Brain microvascular endothelial cell (primary cell): Measurements from ENCODE around the gene DRAP1.

Experiments used
- DNase-seq: peaks from one replicate; pipeline ENCODE4 v3.0.0-alpha.2; 2020
- H3K27ac ChIP-seq: fragments of 250-450 bp; sonication (Bioruptor Pico); 2 replicates; pipeline ENCODE4 v1.5.1; 2020; ENCODE audit warnings: mild to moderate bottlenecking, moderate library complexity
- H3K27me3 ChIP-seq: fragments of 250-450 bp; sonication (Bioruptor Pico); replicated peaks from 2 replicates; pipeline ENCODE4 v1.5.1; 2020; ENCODE audit warnings: mild to moderate bottlenecking
- H3K36me3 ChIP-seq: fragments of 250-450 bp; sonication (Bioruptor Pico); replicated peaks from 2 replicates; pipeline ENCODE4 v1.5.1; 2020; ENCODE audit warnings: mild to moderate bottlenecking
- H3K4me3 ChIP-seq: 2 replicates; pipeline ENCODE4 v1.5.1; 2011; ENCODE audit warnings: low read depth, mild to moderate bottlenecking, control low read depth, low read length, moderate library complexity
- in situ Hi-C: cut with HindIII; loops from 2 replicates; pipeline ENCODE4 v1.10.0; 2017; ENCODE audit warnings: low sequenced_read_pairs, low pct_ligation_motif_present
- TF ChIP-seq, protein P1 (sequence below): IDR thresholded peaks from 2 replicates; pipeline ENCODE4 v1.5.1; 2011; ENCODE audit warnings: low read depth, mild to moderate bottlenecking, moderate library complexity, low read length, control low read depth, inconsistent platforms; ENCODE audit errors: missing control alignments

Gene DRAP1

DNA sequence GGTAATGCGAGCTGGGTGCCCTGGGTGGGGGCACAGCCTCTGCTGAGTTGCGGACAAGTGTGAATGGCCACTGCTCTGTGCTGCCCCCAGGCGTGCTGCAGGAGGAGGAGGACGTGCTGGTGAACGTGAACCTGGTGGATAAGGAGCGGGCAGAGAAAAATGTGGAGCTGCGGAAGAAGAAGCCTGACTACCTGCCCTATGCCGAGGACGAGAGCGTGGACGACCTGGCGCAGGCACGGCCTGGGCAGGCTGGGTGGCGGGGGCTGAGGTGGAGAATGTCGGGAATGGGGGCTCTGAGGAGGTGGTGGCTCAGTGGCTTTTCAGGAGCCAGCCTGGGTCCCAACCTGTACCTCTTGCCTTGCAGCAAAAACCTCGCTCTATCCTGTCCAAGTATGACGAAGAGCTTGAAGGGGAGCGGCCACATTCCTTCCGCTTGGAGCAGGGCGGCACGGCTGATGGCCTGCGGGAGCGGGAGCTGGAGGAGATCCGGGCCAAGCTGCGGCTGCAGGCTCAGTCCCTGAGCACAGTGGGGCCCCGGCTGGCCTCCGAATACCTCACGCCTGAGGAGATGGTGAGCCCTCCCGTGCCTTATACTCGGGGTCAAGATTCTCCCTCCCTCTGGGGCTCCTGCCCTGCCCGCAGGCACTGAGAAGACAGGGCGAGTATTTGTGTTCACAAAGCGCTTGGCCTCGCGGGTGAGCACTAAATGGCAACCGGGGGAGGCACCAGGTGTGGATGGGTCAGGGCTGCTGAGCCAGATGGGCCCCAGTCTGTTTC, 46.9 kb downstream of the DRAP1 start:
- in situ Hi-C loops, result no loop called here
- H3K36me3 ChIP-seq, result peaks cover 54% of the 10 kb centered on the region
- H3K27me3 ChIP-seq, result no peaks in the 10 kb centered on the region
- DNase-seq, result no peak
- H3K27ac ChIP-seq, result no peak overlapping the region
- no peak overlapping the region for H3K4me3 ChIP-seq
- TF ChIP-seq, protein P1, sequence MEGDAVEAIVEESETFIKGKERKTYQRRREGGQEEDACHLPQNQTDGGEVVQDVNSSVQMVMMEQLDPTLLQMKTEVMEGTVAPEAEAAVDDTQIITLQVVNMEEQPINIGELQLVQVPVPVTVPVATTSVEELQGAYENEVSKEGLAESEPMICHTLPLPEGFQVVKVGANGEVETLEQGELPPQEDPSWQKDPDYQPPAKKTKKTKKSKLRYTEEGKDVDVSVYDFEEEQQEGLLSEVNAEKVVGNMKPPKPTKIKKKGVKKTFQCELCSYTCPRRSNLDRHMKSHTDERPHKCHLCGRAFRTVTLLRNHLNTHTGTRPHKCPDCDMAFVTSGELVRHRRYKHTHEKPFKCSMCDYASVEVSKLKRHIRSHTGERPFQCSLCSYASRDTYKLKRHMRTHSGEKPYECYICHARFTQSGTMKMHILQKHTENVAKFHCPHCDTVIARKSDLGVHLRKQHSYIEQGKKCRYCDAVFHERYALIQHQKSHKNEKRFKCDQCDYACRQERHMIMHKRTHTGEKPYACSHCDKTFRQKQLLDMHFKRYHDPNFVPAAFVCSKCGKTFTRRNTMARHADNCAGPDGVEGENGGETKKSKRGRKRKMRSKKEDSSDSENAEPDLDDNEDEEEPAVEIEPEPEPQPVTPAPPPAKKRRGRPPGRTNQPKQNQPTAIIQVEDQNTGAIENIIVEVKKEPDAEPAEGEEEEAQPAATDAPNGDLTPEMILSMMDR, result no peak

DNA sequence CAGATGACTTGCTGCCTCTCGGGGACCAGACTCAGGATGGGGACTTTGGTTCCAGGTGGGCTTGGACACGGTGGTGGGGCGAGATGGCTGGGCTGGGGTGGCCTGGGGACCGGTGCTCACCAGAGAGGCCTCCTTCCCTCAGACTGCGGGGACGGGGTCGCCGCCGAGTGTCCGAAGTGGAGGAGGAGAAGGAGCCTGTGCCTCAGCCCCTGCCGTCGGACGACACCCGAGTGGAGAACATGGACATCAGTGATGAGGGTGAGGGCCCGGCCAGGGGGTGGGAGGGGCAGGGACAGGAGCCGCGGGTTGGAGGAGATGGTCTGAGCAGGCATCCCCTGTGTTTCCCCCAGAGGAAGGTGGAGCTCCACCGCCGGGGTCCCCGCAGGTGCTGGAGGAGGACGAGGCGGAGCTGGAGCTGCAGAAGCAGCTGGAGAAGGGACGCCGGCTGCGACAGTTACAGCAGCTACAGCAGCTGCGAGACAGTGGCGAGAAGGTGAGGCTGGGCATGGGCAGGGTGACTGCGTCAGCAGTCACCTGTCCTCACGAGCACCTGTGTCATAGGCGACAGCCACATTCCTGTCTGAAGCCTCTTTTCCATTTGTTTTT, 48.2 kb downstream of the DRAP1 start:
- no peak overlapping the region for H3K27ac ChIP-seq
- peaks cover 57% of the 10 kb centered on the region for H3K36me3 ChIP-seq
- TF ChIP-seq, protein P1, result no peak
- no peaks in the 10 kb centered on the region for H3K27me3 ChIP-seq
- H3K4me3 ChIP-seq, result no peak overlapping the region
- in situ Hi-C loops, result no loop called here
- DNase-seq, result no peak

DNA sequence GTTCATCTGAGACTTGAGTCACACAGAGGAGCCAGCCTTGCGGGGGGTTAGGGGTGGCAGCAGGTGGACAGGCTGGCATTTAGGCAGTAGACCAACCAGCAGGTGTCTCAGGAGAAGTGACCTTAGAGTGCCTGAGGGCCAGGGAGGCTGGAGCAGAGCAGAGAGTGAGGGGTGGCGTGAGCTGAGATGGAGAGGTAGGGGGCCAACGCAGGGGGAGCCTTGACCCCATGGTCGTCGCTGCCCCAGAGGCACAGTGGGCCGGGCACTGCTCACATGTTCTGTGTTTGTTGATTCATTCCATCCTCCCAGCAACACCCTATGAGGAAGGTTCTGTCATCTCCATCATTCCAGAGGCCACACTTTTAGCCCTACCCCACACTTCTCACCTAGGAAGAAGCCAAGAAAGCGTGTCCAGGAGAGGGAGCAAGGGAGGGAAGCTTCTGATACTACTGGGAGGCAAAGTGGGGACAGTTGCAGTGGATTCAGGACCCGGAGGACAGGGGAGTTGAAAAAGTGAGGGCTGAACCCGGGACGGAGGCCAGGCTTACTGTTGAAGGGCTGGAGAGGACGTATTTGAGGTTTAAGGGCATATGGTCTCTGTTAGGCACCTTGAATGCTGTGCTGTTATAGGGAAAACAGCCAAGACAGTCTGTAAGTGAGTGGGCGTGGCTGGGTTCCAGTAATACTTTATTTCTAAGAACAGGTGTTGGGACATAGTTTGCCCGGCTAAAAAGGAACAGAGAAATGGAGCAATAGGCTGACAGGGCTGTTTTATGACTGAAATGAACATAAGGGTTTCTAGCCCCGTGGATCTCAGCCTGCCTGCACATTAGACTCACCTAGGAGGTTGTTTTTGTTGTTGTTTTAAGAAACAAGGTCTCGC, 49.6 kb downstream of the DRAP1 start:
- no peak for DNase-seq
- no peaks in the 10 kb centered on the region for H3K27me3 ChIP-seq
- H3K4me3 ChIP-seq, result no peak overlapping the region
- H3K36me3 ChIP-seq, result peaks cover 62% of the 10 kb centered on the region
- no peak overlapping the region for H3K27ac ChIP-seq
- TF ChIP-seq, protein P1, result no peak
- in situ Hi-C loops, result no loop called here
